ENCODE results near the gene CCNY. TPM values are rescaled to one million over a fixed set of nuclear protein-coding genes. Genes with fewer than 3 reads are reported as not detected.
"Not testable (repeated sequence)": the region's sequence is repeated elsewhere in the genome, so short reads cannot be mapped to it uniquely, and the experiment has no call there.

The CCNY gene
- polyA plus RNA-seq, 1 donor = 55.2 TPM

DNA sequence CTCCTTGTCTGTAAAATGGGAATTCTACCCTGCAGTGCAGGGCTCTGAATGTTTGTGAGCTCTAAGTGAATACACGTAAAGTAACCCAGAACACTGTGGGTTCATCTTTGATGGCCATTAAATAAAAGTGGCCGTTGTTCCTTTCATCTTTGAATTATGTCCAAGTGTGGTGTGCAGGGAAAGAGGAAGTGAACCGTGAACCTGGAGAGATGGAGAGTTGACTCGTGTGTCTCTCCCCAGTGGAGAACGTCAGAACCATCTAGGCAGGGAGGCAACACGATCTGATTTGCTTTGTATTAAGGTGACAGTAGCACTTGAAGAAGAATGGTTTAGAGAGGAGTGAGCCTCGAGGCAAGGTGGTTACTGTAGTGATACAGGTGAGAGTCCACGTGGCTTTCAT, 175.3 kb downstream of the CCNY start:
- Histone ChIP-seq H3K36me3 (ENCODE audit: control insufficient read depth, insufficient read depth, low read length) (peaks cover 7% of the 10 kb centered on the region), H3K4me3 (ENCODE audit: low read length) (no peak overlapping the region), H3K9me3 (ENCODE audit: control insufficient read depth, low read depth, low read length) (no peaks in the 10 kb centered on the region), H3K27me3 (ENCODE audit: control insufficient read depth, insufficient read depth, low read length) (no peaks in the 10 kb centered on the region), H3K4me1 (ENCODE audit: control insufficient read depth, insufficient read depth, low read length) (peaks cover 3% of the 10 kb centered on the region), H3K27ac (ENCODE audit: low read length) (no peak overlapping the region)
- WGBS (ENCODE audit: insufficient coverage, low lambda C conversion rate) = 96% methylated on average over 4 of the region's 8 CpGs
- DNase-seq = no peak

- 40% methylated on average over 1 of the region's 2 CpGs for WGBS (ENCODE audit: insufficient coverage, low lambda C conversion rate)
- H3K27ac ChIP-seq (ENCODE audit: low read length) = no peak overlapping the region
These were observed 179.9 kb downstream of the CCNY start for GRCh38 chr10:35516102-35516670.

DNA sequence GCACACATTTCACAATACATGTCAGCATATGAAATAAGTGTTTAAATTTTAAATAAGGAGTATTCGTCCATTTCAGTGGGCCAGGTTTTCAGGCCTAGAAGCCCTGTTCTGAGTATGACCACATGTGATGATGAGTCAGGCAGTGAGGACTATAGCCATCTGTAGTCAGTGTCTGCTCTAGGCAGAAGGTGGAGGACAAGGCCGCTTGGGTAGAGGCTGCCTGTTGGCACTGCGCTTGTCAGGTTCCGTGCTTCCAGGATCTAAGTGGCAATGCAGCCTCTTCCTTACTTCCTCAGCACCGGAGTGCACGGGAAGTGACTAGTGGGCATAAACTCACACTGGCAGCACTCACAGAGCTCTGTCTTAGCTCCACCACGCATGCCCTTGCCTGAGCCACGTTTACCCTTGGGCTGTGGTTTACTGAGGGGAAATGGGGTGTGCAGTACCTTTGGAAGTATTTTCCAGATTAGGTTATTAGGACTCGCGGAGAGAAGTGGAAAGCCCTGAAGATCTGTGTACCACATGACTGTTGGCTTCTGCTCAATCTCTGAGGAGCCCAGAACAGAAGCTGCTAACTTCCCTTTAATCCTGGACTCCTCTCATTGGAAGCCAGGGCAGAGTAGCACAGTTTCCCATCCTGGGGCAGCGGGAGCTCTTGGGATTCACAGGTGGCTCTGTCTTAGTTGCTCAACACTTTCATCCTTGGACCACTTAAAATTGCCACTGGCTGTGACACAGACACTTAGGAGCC, 181.3 kb downstream of the CCNY start:
- no peak for DNase-seq
- WGBS (ENCODE audit: insufficient coverage, low lambda C conversion rate) = no CpG with 5 or more reads among the region's 11 CpGs
- Histone ChIP-seq H3K9me3 (ENCODE audit: control insufficient read depth, low read depth, low read length) (no peaks in the 10 kb centered on the region), H3K36me3 (ENCODE audit: control insufficient read depth, insufficient read depth, low read length) (peaks cover 16% of the 10 kb centered on the region), H3K4me1 (ENCODE audit: control insufficient read depth, insufficient read depth, low read length) (no peaks in the 10 kb centered on the region), H3K4me3 (ENCODE audit: low read length) (no peak overlapping the region), H3K27me3 (ENCODE audit: control insufficient read depth, insufficient read depth, low read length) (no peaks in the 10 kb centered on the region), H3K27ac (ENCODE audit: low read length) (no peak overlapping the region)

More at GRCh38 chr10:35516102-35516670, 179.9 kb downstream of the CCNY start:
- Histone ChIP-seq H3K4me1 (ENCODE audit: control insufficient read depth, insufficient read depth, low read length) (no peaks in the 10 kb centered on the region), H3K27me3 (ENCODE audit: control insufficient read depth, insufficient read depth, low read length) (no peaks in the 10 kb centered on the region), H3K36me3 (ENCODE audit: control insufficient read depth, insufficient read depth, low read length) (peaks cover 9% of the 10 kb centered on the region), H3K9me3 (ENCODE audit: control insufficient read depth, low read depth, low read length) (no peaks in the 10 kb centered on the region), H3K4me3 (ENCODE audit: low read length) (no peak overlapping the region)
- peak; percentile 26 to 43 for DNase-seq

GRCh38 chr10:35518187-35518586, 181.9 kb downstream of the CCNY start:
- H3K36me3 ChIP-seq (ENCODE audit: control insufficient read depth, insufficient read depth, low read length) = peaks cover 16% of the 10 kb centered on the region
- DNase-seq; H3K9me3 ChIP-seq (ENCODE audit: control insufficient read depth, low read depth, low read length); H3K27me3 ChIP-seq (ENCODE audit: control insufficient read depth, insufficient read depth, low read length); H3K27ac ChIP-seq (ENCODE audit: low read length); H3K4me1 ChIP-seq (ENCODE audit: control insufficient read depth, insufficient read depth, low read length); H3K4me3 ChIP-seq (ENCODE audit: low read length): not testable (repeated sequence)
- WGBS (ENCODE audit: insufficient coverage, low lambda C conversion rate) = no CpG with 5 or more reads among the region's 1 CpG

- no peak overlapping the region for H3K27ac ChIP-seq (ENCODE audit: low read length)
- H3K4me1 ChIP-seq (ENCODE audit: control insufficient read depth, insufficient read depth, low read length) = no peaks in the 10 kb centered on the region
- no CpG with 5 or more reads among the region's 3 CpGs for WGBS (ENCODE audit: insufficient coverage, low lambda C conversion rate)
- H3K9me3 ChIP-seq (ENCODE audit: control insufficient read depth, low read depth, low read length) = no peaks in the 10 kb centered on the region
- DNase-seq = no peak
- no peak overlapping the region for H3K4me3 ChIP-seq (ENCODE audit: low read length)
- no peaks in the 10 kb centered on the region for H3K27me3 ChIP-seq (ENCODE audit: control insufficient read depth, insufficient read depth, low read length)
- H3K36me3 ChIP-seq (ENCODE audit: control insufficient read depth, insufficient read depth, low read length) = peaks cover 16% of the 10 kb centered on the region
These were observed 184.7 kb downstream of the CCNY start for GRCh38 chr10:35520996-35521395.

DNA sequence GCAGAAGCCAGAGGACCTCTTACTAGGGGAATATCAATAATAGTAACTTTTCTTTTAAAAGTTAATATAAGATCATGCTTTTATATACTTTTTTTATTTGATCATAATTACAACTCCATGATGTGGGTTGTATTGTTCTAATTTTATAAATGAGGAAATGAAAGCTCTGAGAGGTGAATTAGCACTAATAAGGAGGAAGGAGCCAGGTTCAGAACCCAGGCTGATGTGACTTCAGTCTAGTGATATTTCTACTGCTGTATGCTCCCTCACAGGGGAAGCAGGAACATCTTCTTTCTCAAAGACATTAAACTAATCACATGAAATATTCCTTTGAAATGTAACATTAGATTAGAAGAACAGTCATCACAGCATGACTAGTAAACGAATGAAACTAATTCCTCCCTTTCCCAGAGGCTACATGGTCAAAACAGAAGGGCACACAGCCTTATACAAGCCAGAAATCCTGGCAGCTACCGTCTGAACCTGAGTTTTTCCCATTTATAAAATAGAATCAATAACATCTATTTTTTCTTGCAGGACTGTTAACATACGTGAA, 187.4 kb downstream of the CCNY start:
- DNase-seq = no peak
- Histone ChIP-seq H3K9me3 (ENCODE audit: control insufficient read depth, low read depth, low read length) (no peaks in the 10 kb centered on the region), H3K27ac (ENCODE audit: low read length) (no peak overlapping the region), H3K27me3 (ENCODE audit: control insufficient read depth, insufficient read depth, low read length) (no peaks in the 10 kb centered on the region), H3K36me3 (ENCODE audit: control insufficient read depth, insufficient read depth, low read length) (peaks cover 8% of the 10 kb centered on the region), H3K4me1 (ENCODE audit: control insufficient read depth, insufficient read depth, low read length) (no peaks in the 10 kb centered on the region), H3K4me3 (ENCODE audit: low read length) (no peak overlapping the region)
- 100% methylated on average over 1 of the region's 3 CpGs for WGBS (ENCODE audit: insufficient coverage, low lambda C conversion rate)

DNA sequence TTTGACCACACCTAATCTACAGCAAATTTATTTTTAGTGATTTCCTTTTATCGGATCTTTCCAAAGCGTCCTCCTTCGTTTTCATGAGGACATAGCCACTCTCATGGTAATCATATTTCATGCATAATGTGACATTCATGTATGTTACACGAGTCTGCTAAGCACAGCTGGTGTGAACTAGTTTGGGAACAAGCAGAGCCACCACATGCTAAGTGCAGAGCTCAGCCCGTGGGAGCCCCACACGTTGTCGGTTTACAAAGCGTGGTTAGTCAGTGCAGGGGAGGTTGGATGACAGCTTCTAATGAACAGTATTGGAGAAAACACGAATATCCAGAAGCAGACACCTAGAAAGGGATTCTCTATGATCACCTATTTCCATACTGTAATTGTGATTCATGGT, 190.4 kb downstream of the CCNY start:
- Histone ChIP-seq H3K4me3 (ENCODE audit: low read length) (no peak overlapping the region), H3K27me3 (ENCODE audit: control insufficient read depth, insufficient read depth, low read length) (no peaks in the 10 kb centered on the region), H3K27ac (ENCODE audit: low read length) (no peak overlapping the region), H3K9me3 (ENCODE audit: control insufficient read depth, low read depth, low read length) (no peaks in the 10 kb centered on the region), H3K36me3 (ENCODE audit: control insufficient read depth, insufficient read depth, low read length) (peaks cover 18% of the 10 kb centered on the region), H3K4me1 (ENCODE audit: control insufficient read depth, insufficient read depth, low read length) (no peaks in the 10 kb centered on the region)
- WGBS (ENCODE audit: insufficient coverage, low lambda C conversion rate) = no CpG with 5 or more reads among the region's 9 CpGs
- no peak for DNase-seq

- Histone ChIP-seq H3K36me3 (ENCODE audit: control insufficient read depth, insufficient read depth, low read length) (peaks cover 59% of the 10 kb centered on the region), H3K27me3 (ENCODE audit: control insufficient read depth, insufficient read depth, low read length) (no peaks in the 10 kb centered on the region), H3K9me3 (ENCODE audit: control insufficient read depth, low read depth, low read length) (no peaks in the 10 kb centered on the region), H3K4me1 (ENCODE audit: control insufficient read depth, insufficient read depth, low read length) (no peaks in the 10 kb centered on the region), H3K4me3 (ENCODE audit: low read length) (no peak overlapping the region), H3K27ac (ENCODE audit: low read length) (no peak overlapping the region)
- no peak for DNase-seq
- no CpG with 5 or more reads among the region's 5 CpGs for WGBS (ENCODE audit: insufficient coverage, low lambda C conversion rate)
These were observed 195.8 kb downstream of the CCNY start for GRCh38 chr10:35532141-35532540.

GRCh38 chr10:35533565-35533964, 197.3 kb downstream of the CCNY start:
- DNase-seq = no peak
- no peak overlapping the region for H3K4me3 ChIP-seq (ENCODE audit: low read length)
- H3K9me3 ChIP-seq (ENCODE audit: control insufficient read depth, low read depth, low read length) = no peaks in the 10 kb centered on the region
- no peaks in the 10 kb centered on the region for H3K4me1 ChIP-seq (ENCODE audit: control insufficient read depth, insufficient read depth, low read length)
- no peaks in the 10 kb centered on the region for H3K27me3 ChIP-seq (ENCODE audit: control insufficient read depth, insufficient read depth, low read length)
- peaks cover 61% of the 10 kb centered on the region for H3K36me3 ChIP-seq (ENCODE audit: control insufficient read depth, insufficient read depth, low read length)
- WGBS (ENCODE audit: insufficient coverage, low lambda C conversion rate) = 67% methylated on average over 1 of the region's 4 CpGs
- H3K27ac ChIP-seq (ENCODE audit: low read length) = no peak overlapping the region

GRCh38 chr10:35535136-35535535, 198.8 kb downstream of the CCNY start:
- Histone ChIP-seq H3K9me3 (ENCODE audit: control insufficient read depth, low read depth, low read length) (no peaks in the 10 kb centered on the region), H3K36me3 (ENCODE audit: control insufficient read depth, insufficient read depth, low read length) (peaks cover 59% of the 10 kb centered on the region), H3K27me3 (ENCODE audit: control insufficient read depth, insufficient read depth, low read length) (no peaks in the 10 kb centered on the region), H3K4me3 (ENCODE audit: low read length) (no peak overlapping the region), H3K4me1 (ENCODE audit: control insufficient read depth, insufficient read depth, low read length) (no peaks in the 10 kb centered on the region), H3K27ac (ENCODE audit: low read length) (no peak overlapping the region)
- WGBS (ENCODE audit: insufficient coverage, low lambda C conversion rate) = no CpG with 5 or more reads among the region's 3 CpGs
- DNase-seq = no peak
